ENCODE measurements around the gene MIEN1.
"Not testable (repeated sequence)": the region's sequence is repeated elsewhere in the genome, so short reads cannot be mapped to it uniquely, and the experiment has no call there.

DNA sequence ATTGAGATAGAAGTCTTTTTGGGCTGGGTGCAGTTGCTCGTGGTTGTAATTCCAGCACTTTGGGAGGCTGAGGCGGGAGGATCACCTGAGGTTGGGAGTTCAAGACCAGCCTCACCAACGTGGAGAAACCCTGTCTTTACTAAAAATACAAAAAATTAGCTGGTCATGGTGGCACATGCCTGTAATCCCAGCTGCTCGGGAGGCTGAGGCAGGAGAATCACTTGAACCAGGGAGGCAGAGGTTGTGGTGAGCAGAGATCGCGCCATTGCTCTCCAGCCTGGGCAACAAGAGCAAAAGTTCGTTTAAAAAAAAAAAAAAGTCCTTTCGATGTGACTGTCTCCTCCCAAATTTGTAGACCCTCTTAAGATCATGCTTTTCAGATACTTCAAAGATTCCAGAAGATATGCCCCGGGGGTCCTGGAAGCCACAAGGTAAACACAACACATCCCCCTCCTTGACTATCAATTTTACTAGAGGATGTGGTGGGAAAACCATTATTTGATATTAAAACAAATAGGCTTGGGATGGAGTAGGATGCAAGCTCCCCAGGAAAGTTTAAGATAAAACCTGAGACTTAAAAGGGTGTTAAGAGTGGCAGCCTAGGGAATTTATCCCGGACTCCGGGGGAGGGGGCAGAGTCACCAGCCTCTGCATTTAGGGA, 31.0 kb downstream of the MIEN1 start:
- TF ChIP-seq POLR2AphosphoS5, POLR2A, EP300 (IDR thresholded peaks at IDR 0.05): not testable (repeated sequence)
- TF ChIP-seq, protein P1, sequence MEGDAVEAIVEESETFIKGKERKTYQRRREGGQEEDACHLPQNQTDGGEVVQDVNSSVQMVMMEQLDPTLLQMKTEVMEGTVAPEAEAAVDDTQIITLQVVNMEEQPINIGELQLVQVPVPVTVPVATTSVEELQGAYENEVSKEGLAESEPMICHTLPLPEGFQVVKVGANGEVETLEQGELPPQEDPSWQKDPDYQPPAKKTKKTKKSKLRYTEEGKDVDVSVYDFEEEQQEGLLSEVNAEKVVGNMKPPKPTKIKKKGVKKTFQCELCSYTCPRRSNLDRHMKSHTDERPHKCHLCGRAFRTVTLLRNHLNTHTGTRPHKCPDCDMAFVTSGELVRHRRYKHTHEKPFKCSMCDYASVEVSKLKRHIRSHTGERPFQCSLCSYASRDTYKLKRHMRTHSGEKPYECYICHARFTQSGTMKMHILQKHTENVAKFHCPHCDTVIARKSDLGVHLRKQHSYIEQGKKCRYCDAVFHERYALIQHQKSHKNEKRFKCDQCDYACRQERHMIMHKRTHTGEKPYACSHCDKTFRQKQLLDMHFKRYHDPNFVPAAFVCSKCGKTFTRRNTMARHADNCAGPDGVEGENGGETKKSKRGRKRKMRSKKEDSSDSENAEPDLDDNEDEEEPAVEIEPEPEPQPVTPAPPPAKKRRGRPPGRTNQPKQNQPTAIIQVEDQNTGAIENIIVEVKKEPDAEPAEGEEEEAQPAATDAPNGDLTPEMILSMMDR (IDR thresholded peaks at IDR 0.05): not testable (repeated sequence)
